Measurements from ENCODE around the gene BRINP1. TPM values are rescaled to one million over a fixed set of nuclear protein-coding genes. Genes with fewer than 3 reads are reported as not detected.

The BRINP1 gene
- total RNA-seq, 1 experiment from 2014 or later: not detected

DNA sequence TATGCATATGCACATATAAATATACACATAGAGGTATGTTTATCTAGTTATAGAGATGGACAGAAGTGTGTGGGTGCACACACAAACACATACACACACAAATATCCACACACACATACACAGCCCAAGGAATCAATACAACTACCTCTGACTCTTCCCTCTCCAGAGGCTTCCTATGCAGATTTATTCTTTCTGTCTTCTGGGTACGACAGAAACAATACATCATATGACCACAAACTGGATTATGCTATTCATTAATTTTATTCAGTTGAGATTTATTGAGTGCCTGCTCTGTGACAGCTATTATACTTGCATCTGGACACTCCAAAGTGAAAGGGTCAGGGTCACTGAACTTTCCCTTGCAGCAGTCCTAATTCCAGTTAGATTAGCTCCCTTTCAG lies 155.8 kb downstream of the BRINP1 start:
- no TSS peak for BruUV-seq (replicated peaks)

DNA sequence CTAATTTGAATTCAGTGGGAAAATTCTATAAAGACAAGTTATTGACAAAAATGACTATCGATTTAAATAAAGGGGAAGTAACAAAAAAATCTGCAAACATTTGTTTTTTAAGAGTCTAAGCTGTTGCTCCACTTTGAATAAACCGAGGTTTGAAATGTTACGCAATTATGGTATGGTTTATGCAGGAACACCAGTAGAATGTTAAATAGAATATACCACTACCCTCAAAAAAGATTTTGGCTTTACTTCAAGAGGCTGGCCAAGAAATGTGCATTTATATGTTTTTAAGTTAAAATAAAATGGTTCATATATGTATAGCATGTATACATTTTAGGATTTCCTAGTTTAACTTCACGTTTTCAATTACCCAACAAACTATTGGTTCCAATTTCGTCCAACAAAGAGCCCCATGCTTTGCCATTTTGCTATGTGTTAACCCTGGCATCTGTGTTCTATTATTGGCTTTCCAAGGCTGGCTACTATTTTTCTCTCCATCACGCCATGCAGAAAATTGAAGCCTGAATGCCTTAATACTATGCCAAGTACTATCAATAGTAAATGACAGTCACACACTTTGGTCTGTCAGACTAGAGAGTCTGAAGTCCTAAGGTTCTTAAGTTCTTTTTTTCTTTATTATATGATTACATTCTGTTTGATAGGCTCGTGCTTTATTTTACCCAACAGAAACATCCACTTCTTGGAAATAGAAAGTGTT lies 171.2 kb downstream of the BRINP1 start:
- BruUV-seq (replicated peaks): no TSS peak
- ChIA-PET POLR2A (no interaction called here), CTCF (no interaction called here)
- no peak for DNase-seq (ENCODE audit: unreplicated experiment)
- no peak overlapping the region for H3K4me3 Mint-ChIP-seq (ENCODE audit: unreplicated experiment)
- TF ChIP-seq, protein P1, sequence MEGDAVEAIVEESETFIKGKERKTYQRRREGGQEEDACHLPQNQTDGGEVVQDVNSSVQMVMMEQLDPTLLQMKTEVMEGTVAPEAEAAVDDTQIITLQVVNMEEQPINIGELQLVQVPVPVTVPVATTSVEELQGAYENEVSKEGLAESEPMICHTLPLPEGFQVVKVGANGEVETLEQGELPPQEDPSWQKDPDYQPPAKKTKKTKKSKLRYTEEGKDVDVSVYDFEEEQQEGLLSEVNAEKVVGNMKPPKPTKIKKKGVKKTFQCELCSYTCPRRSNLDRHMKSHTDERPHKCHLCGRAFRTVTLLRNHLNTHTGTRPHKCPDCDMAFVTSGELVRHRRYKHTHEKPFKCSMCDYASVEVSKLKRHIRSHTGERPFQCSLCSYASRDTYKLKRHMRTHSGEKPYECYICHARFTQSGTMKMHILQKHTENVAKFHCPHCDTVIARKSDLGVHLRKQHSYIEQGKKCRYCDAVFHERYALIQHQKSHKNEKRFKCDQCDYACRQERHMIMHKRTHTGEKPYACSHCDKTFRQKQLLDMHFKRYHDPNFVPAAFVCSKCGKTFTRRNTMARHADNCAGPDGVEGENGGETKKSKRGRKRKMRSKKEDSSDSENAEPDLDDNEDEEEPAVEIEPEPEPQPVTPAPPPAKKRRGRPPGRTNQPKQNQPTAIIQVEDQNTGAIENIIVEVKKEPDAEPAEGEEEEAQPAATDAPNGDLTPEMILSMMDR (IDR thresholded peaks at IDR 0.05; ENCODE audit: unreplicated experiment): no peak
- H3K27ac Mint-ChIP-seq (ENCODE audit: low read depth, unreplicated experiment): no peak overlapping the region
- H3K9me3 Mint-ChIP-seq (ENCODE audit: unreplicated experiment): peaks cover 26% of the 10 kb centered on the region
- intact Hi-C loops (cut with micrococcal nuclease): no loop called here
- H3K36me3 Mint-ChIP-seq (ENCODE audit: insufficient read depth, unreplicated experiment): no peaks in the 10 kb centered on the region
- no peaks in the 10 kb centered on the region for H3K27me3 Mint-ChIP-seq (ENCODE audit: insufficient read depth, unreplicated experiment)
- H3K4me1 Mint-ChIP-seq (ENCODE audit: insufficient read depth, unreplicated experiment): no peaks in the 10 kb centered on the region

More for the DNA sequence above, 155.8 kb downstream of the BRINP1 start:
- ChIA-PET POLR2A (no interaction called here), CTCF (interaction anchor here (0.7 kb wide), 1 partner anchor 233 kb away, joined by 3 read pairs; no protein-coding TSS in a partner anchor)
- intact Hi-C loops (cut with micrococcal nuclease): no loop called here
- no peaks in the 10 kb centered on the region for H3K4me1 Mint-ChIP-seq (ENCODE audit: insufficient read depth, unreplicated experiment)
- TF ChIP-seq, protein P1 (IDR thresholded peaks at IDR 0.05; ENCODE audit: unreplicated experiment): no peak
- DNase-seq (ENCODE audit: unreplicated experiment): no peak
- H3K9me3 Mint-ChIP-seq (ENCODE audit: unreplicated experiment): peaks cover 36% of the 10 kb centered on the region
- no peak overlapping the region for H3K27ac Mint-ChIP-seq (ENCODE audit: low read depth, unreplicated experiment)
- H3K4me3 Mint-ChIP-seq (ENCODE audit: unreplicated experiment): no peak overlapping the region
- no peaks in the 10 kb centered on the region for H3K27me3 Mint-ChIP-seq (ENCODE audit: insufficient read depth, unreplicated experiment)
- H3K36me3 Mint-ChIP-seq (ENCODE audit: insufficient read depth, unreplicated experiment): peaks cover 8% of the 10 kb centered on the region

DNA sequence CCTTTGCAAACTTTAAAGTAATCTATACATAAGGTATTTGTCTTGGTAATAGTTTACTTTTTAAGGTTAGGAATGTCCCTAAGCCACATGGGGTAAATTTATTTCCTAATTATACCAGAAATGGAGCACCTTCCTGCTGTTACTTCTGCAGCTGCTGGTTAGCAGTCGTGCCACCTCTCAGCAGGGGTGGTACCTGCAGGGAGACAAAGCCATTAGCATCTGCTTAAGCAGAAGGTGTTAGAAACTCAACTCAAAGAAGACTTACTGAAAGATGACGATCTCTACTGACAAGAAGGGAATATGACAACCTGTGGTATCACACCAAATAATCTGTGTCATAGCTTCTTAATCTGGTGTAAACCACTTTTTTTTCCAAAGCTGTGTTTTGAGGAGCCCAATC lies 173.7 kb downstream of the BRINP1 start:
- BruUV-seq (replicated peaks): no TSS peak
- Mint-ChIP-seq H3K36me3 (ENCODE audit: insufficient read depth, unreplicated experiment) (no peaks in the 10 kb centered on the region), H3K27me3 (ENCODE audit: insufficient read depth, unreplicated experiment) (no peaks in the 10 kb centered on the region), H3K4me3 (ENCODE audit: unreplicated experiment) (no peak overlapping the region), H3K27ac (ENCODE audit: low read depth, unreplicated experiment) (no peak overlapping the region), H3K4me1 (ENCODE audit: insufficient read depth, unreplicated experiment) (no peaks in the 10 kb centered on the region), H3K9me3 (ENCODE audit: unreplicated experiment) (peaks cover 25% of the 10 kb centered on the region)
- TF ChIP-seq, protein P1 (IDR thresholded peaks at IDR 0.05; ENCODE audit: unreplicated experiment): no peak
- intact Hi-C loops (cut with micrococcal nuclease): no loop called here
- no peak for DNase-seq (ENCODE audit: unreplicated experiment)
- POLR2A ChIA-PET: no interaction called here
- CTCF ChIA-PET: no interaction called here

DNA sequence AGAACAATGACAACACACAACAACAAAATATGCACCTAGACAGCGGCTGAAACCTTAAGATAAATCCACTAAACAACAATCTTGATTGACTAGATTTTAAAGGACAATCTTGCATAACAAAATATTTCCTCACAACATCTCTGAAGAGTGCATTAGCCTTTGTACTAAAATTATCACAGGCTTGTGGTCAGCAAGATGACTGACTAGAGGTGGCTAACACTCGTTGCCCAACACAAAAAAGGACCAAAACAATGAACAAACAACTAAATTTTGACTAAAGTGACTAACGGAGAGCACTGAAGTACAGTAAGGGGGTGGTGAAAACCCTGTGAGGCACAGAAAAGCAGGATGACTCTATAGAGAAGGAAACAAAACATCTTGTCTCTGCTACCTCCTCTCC lies 183.9 kb downstream of the BRINP1 start:
- no TSS peak for BruUV-seq (replicated peaks)
- Mint-ChIP-seq H3K4me3 (ENCODE audit: unreplicated experiment) (no peak overlapping the region), H3K4me1 (ENCODE audit: insufficient read depth, unreplicated experiment) (no peaks in the 10 kb centered on the region), H3K36me3 (ENCODE audit: insufficient read depth, unreplicated experiment) (no peaks in the 10 kb centered on the region), H3K9me3 (ENCODE audit: unreplicated experiment) (peaks cover 42% of the 10 kb centered on the region), H3K27me3 (ENCODE audit: insufficient read depth, unreplicated experiment) (no peaks in the 10 kb centered on the region), H3K27ac (ENCODE audit: low read depth, unreplicated experiment) (no peak overlapping the region)
- TF ChIP-seq, protein P1 (IDR thresholded peaks at IDR 0.05; ENCODE audit: unreplicated experiment): no peak
- intact Hi-C loops (cut with micrococcal nuclease): no loop called here
- ChIA-PET POLR2A (no interaction called here), CTCF (no interaction called here)
- DNase-seq (ENCODE audit: unreplicated experiment): peak; percentile 36
